SW480 (cell line): ENCODE results near the gene PUM1.
"Not testable (repeated sequence)": the region's sequence is repeated elsewhere in the genome, so short reads cannot be mapped to it uniquely, and the experiment has no call there.

Experiments
- DNase-seq: peaks from one replicate; pipeline ENCODE4 v3.0.0-alpha.2; 2016; ENCODE audit warnings: low spot score

Gene PUM1

DNA sequence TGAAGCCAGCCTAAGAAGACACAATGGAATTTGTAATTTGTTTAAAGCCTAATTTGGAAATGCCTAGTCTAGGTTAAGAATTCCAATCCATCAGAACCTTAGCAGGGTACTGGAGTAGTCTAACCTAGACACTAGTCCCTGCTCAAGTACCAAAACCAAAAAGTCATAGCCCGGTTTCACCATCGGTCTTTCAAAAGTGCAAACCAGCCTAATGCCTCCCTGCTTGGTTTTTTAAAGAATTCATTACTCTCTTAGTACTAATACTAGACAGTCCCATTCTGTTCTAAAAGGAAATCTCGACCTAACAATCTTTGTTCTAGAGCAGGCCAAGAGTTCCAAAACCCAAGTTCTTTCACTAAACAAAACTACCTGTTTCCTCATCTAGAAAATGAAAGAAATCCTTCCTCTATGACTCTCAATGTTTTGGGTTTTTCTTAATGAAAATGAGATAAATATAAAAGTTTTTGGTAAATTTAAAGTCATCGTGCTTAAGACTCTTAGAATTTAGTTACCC, 2.6 kb downstream of the PUM1 start:
- no peak for DNase-seq

DNA sequence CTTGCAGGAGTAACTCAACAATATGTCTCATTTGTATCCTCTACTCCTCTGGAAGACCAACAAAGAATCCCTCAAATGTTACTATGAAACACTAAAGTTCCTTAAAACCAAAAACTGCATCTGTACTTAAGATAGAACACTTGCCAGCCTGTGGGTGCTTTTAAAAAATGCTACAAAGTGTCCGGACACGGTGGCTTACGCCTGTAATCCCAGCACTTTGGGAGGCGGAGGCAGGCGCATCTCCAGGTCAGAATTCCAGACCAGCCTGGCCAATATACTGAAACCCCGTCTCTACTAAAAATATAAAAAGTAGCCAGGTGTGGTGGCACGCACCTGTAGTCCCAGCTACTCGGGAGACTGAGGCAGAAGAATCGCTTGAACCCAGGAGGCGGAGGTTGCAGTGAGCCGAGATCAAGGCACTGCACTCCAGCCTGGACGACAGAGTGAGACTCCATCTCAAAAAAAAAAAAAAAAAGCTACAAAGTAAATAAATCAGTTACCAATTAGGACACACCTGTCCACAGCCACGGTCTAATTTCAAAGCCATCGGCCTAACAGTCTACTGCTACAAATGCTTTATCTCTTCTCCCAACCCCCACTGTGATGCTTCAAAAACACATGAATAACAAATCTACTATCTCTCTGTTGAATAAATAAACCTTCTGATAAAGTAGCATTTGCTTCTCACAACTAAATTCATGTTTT, 3.2 kb downstream of the PUM1 start:
- DNase-seq = peak; percentile 67

- DNase-seq = no peak
Measured at GRCh38 chr1:31058012-31058411, 7.5 kb downstream of the PUM1 start.

GRCh38 chr1:31055953-31056352, 9.6 kb downstream of the PUM1 start:
- DNase-seq = no peak

DNA sequence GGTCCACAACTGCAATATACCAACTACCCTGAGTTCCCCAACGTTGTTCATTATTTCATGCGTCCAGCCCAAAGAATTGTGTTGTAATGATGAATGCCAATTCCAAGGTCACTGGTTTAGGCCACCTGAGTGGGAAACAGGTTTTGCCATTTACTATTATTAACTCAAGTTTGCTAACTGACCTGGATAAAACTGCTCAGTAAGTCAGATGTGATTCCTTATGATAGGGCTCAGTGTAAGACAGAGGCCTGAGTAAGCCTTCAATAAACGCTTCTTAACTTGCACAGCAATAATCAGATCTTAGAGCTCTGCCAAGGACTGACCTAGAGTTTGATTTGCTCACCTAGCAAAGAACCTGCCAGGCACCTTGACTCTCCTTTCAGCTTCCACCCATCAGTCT, 10.0 kb downstream of the PUM1 start:
- DNase-seq = no peak

GRCh38 chr1:31054958-31055481, 10.5 kb downstream of the PUM1 start:
- DNase-seq = no peak

GRCh38 chr1:31054349-31054748, 11.2 kb downstream of the PUM1 start:
- no peak for DNase-seq

DNA sequence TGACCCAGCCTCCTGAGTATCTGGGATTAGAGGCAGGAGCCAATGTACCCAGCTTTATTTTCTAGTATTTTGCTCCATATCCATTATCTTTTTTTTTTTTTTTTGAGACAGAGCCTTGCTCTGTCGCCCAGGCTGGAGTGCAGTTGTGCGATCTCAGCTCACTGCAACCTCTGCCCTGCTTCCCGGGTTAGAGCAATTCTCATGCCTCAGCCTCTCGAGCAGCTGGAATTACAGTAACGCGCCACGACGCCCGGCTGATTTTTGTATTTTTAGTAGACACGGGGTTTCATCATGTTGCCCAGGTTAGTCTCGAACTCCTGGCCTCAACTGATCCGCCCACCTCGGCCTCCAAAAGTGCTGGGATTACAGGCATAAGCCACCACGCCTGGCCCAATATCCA, 12.9 kb downstream of the PUM1 start:
- not testable (repeated sequence) for DNase-seq

GRCh38 chr1:31051611-31052010, 13.9 kb downstream of the PUM1 start:
- DNase-seq = no peak

DNA sequence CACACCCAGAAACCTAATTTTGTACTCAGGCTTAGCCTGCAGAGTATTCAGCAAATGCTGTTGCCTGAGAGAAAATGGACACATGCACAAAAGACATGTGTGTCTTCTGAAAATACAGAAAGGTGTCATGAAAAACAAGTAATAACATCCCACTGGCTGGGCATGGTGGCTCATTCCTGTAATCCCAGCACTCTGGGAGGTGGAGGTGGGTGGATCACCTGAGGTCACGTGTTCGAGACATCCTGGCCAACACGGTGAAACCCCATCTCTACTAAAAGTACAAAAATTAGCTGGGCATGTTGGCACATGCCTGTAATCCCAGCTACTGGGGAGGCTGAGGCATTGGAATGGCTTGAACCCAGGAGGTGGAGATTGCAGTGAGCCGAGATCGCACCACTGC, 18.0 kb downstream of the PUM1 start:
- DNase-seq = not testable (repeated sequence)

- DNase-seq = no peak
Measured at GRCh38 chr1:31043631-31044030, 21.9 kb downstream of the PUM1 start.

DNA sequence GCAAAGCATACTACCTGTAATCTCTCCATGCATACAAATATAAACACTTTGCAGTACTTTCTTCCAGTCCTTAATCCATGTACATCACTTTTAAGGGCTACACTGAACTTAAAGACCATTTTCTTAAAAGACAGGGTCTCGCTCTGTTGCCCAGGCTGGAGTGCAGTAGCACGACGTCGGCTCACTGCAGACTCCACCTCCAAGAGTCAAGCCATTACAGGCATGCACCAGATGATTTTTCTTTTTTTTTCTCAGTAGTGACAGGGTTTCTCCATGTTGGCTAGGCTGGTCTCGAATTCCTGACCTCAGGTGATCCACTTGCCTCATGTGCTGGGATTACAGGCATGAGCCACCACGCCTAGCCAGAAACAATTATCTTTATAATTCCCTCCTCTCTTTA, 22.9 kb downstream of the PUM1 start:
- DNase-seq = no peak

DNA sequence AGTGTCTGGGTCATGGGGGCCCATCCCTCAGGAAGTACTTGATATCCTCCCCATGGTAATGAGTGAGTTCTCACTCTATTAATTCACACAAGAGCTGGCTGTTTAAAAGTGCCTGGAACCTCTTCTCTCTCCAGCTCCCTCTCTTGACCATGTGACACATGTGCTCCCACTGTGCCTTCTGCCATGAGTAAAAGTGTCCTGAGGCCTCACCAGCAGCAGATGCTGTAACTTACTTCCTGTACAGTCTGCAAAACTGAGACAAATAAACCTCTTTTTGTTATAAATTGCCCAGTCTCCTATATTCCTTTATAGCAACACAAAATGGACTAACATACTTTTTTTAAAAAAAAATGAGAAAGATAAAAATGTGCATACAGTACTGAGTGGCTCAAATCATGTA, 24.0 kb downstream of the PUM1 start:
- no peak for DNase-seq

GRCh38 chr1:31040038-31040437, 25.5 kb downstream of the PUM1 start:
- no peak for DNase-seq

GRCh38 chr1:31038935-31039334, 26.6 kb downstream of the PUM1 start:
- DNase-seq = not testable (repeated sequence)

DNA sequence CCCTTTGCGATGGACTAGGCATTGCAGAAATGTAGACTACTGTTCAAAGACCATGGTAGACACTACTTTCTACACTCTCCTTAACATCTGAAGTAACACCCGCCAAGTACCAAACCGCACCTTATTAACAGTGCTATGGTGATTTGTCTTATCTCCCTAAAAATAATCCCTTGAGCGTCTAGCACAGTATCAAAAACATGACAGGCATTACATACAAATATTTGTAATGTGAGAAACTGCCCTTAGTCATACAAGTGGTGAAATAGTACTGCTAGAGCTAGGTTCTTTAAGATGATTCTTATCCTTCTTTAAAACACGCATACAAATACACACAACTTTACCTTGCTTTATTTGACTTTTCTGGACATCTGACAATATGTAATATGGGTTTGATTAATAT, 27.2 kb downstream of the PUM1 start:
- DNase-seq = no peak

DNA sequence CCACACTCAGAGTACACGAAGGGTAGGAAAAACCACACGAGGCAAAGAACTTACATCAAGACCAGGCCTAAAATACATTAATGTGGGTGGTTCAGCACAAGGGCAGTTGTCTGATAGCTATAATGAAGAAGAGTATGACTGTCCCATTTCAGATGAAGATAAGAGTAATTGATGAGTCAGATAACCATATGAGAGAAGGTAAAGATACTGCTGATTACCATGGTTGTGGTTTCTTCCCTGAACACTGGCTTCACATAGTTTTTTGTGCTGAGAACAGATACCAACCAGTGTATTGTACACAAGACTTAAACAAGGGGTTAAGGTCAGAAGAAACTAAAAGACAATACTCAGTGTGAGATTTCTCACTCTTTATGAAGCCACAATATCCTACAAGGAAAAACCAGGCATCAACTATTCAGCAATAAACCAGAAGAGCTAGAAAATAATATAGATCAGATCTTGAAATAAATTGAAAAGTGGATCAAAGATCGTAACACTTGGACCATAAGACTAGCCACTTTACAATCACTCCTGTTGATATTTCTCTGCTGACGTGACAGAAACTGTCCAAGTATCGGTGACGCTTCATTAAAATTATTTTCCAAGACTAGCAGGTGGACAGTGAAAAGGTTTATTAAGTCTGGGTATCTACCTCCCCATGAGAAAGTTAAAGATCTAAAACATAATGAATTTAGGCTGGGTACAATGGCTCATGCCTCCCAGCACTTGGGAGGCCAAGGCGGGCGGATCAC, 28.6 kb downstream of the PUM1 start:
- no peak for DNase-seq

DNA sequence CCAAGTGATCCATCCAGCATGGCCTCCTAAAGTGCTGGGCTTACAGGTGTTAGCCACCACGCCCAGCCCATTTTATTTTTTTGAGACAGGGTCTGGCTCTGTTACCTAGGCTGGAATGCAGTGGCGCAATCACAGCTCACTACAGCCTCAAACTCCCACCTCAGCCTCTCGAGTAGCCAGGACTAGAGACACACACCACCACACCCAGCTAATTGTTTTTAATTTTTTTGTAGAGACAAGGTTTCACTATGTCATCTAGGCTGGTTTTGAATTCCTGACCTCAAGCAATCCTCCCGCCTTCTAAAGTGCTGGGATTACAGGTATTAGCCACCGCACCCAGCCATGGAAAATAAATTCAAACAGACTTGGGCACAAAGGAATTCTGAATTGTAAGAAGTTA, 31.9 kb downstream of the PUM1 start:
- no peak for DNase-seq

GRCh38 chr1:31032266-31032665, 33.3 kb downstream of the PUM1 start:
- no peak for DNase-seq

DNA sequence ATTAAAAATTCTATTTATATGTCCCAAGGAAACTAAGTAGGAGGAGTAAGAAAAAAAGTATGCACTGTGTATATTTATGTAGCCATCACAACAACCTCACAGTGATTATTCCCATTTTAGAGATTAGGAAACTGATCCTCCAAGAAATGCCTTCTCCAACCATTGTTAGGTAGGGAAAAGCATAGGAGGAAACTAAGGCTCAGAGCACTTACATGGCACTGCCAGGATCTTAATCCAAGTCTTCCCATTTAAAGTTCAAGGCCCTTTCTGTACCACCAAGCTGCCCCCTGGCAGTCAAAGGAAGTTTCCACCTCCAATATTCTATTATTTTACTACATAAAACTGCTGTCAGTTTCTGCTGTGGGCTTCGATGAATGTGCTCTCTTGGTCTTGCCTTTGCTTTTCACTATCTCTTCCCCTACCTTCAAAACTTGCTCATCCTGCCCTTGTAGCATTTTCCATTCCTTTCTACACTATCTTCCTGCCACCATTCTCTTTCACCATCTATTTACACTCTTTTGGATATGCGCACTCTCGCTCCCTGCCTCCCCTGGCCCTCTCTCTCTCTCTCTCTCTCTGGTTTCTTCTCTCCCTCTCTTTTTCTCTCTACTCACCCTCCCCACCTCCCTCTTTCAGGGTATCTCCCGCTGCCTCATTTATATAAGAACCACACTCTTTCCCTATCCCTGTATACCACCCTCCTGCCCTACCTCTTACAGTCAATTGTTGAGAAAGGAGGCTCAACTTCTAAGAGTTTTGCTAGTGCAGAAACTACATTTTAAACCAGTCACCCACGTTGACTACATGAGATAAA, 34.0 kb downstream of the PUM1 start:
- DNase-seq = no peak

DNA sequence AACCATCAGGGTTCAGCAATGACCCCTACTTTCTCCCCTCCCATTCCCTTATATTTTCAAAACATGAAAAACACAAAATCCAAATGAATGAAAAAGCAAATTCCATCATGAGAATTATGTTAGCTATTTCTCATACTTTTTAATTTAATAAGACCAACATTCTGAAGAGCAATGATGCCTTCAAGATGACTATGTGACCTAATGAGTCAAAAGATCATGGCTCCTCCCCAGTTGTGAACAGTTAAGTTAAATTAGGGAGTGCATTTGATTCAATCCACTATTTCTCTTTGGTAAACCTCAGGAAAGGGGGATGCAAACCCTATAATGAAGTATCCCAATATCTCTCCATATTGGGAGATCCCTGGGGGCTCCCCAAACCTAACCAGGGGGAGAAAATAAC, 36.5 kb downstream of the PUM1 start:
- DNase-seq = no peak
